HG02885 (cell line): ENCODE results near the gene NSD1.
"Not testable (repeated sequence)": the region's sequence is repeated elsewhere in the genome, so short reads cannot be mapped to it uniquely, and the experiment has no call there.

Experiments
- ATAC-seq: cut with Tn5 transposase; IDR thresholded peaks from one replicate; pipeline ENCODE4 v1.9.1; 2021; ENCODE audit warnings: mild to moderate bottlenecking; ENCODE audit not compliant: unreplicated experiment, poor library complexity

The NSD1 gene

GRCh38 chr5:177303121-177303924 is 169.8 kb downstream of the NSD1 start, which contains the start of the genes PRELID1 and RAB24:
Gene PRELID1 (plus strand): TSS chr5:177303799. CDS start chr5:177303986, 187 bp downstream.
Gene RAB24 (minus strand): TSS chr5:177303719. CDS start chr5:177303288, 431 bp downstream.
- peak; percentile 76 for ATAC-seq

GRCh38 chr5:177303925-177304391 is 170.4 kb downstream of the NSD1 start:
- no peak for ATAC-seq

GRCh38 chr5:177304392-177305119 is 171.0 kb downstream of the NSD1 start:
- ATAC-seq, result no peak

- not testable (repeated sequence) for ATAC-seq
Measured at GRCh38 chr5:177306103-177306640, 172.6 kb downstream of the NSD1 start.

GRCh38 chr5:177306674-177307543 is 173.3 kb downstream of the NSD1 start:
- no peak for ATAC-seq

GRCh38 chr5:177307544-177308363 is 174.2 kb downstream of the NSD1 start:
- no peak for ATAC-seq

- ATAC-seq, result no peak
Measured at GRCh38 chr5:177308740-177309139, 175.2 kb downstream of the NSD1 start.

- no peak for ATAC-seq
Measured at GRCh38 chr5:177309351-177310191, 176.0 kb downstream of the NSD1 start.

- no peak for ATAC-seq
Measured at GRCh38 chr5:177310332-177310731, 176.8 kb downstream of the NSD1 start.

- peak; percentile 22 for ATAC-seq
Measured at GRCh38 chr5:177310757-177311391, 177.3 kb downstream of the NSD1 start.

GRCh38 chr5:177311392-177311722 is 177.8 kb downstream of the NSD1 start:
- ATAC-seq, result no peak

- ATAC-seq, result peak; percentile 82
Measured at GRCh38 chr5:177311723-177312648, 178.4 kb downstream of the NSD1 start, which contains the start of gene MXD3. Gene MXD3 (minus strand): TSS chr5:177311898. CDS start chr5:177311830, 68 bp downstream.

- ATAC-seq, result peak; percentile 24
Measured at GRCh38 chr5:177312649-177313181, 179.1 kb downstream of the NSD1 start.

GRCh38 chr5:177313561-177314259 is 180.1 kb downstream of the NSD1 start:
- ATAC-seq, result no peak

GRCh38 chr5:177314376-177315342 is 181.1 kb downstream of the NSD1 start:
- no peak for ATAC-seq
